ENCODE measurements around the gene CUL9. TPM values are rescaled to one million over a fixed set of nuclear protein-coding genes. Genes with fewer than 3 reads are reported as not detected.

The CUL9 gene
- total and polyA plus RNA-seq, 4 donors = 19.7 to 45.6 (median 35.5) TPM

- H3K36me3 ChIP-seq (ENCODE audit: control insufficient read depth in 4 of 4, insufficient read depth in 4 of 4, low read length in 4 of 4) = peaks cover 10 to 29% (median 19%) of the 10 kb centered on the region in 4 donors
- ATAC-seq (ENCODE audit: insufficient read depth, low FRiP score) (no peak), DNase-seq (no peak)
- H3K27me3 ChIP-seq (ENCODE audit: control insufficient read depth in 3 of 3, insufficient read depth in 3 of 3, low read length in 2 of 3) = no peaks in the 10 kb centered on the region
- H3K9me3 ChIP-seq (ENCODE audit: control insufficient read depth in 4 of 4, insufficient read depth in 3 of 4, low read length in 3 of 4) = no peaks in the 10 kb centered on the region
- 75 to 90% methylated on average over 5 of the region's 5 CpGs for WGBS, 2 donors
- TF ChIP-seq CTCF (IDR thresholded peaks at IDR 0.05; ENCODE audit: control extremely low read depth, extremely low read depth) = no peak
- no peak overlapping the region for H3K9ac ChIP-seq (ENCODE audit: insufficient read depth in 1 of 2, low read length in 2 of 2)
- no peak overlapping the region for H3K27ac ChIP-seq (ENCODE audit: low read depth in 1 of 2, low read length in 1 of 2)
- no peak overlapping the region for H3K4me3 ChIP-seq
- peaks cover 0 to 14% (median 4%) of the 10 kb centered on the region in 5 donors for H3K4me1 ChIP-seq (ENCODE audit: control insufficient read depth in 5 of 5, insufficient read depth in 5 of 5, low read length in 5 of 5)
Measured at GRCh38 chr6:43185391-43185985, 3.5 kb downstream of the CUL9 start.

DNA sequence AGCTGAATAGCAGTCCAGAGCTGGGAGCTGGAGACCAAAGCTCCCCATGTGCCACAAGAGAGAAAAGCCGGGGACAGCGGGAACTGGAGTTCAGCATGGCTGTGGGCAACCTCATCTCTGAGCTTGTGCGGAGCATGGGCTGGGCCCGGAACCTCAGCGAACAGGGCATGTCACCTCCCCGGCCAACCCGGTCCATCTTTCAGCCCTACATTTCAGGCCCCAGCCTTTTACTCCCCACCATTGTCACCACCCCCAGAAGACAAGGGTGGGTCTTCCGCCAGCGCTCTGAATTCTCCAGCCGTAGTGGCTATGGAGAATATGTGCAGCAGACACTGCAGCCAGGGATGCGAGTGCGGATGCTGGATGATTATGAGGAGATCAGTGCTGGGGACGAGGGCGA lies 4.0 kb downstream of the CUL9 start:
- peaks cover 12 to 29% (median 20%) of the 10 kb centered on the region in 4 donors for H3K36me3 ChIP-seq (ENCODE audit: control insufficient read depth in 4 of 4, insufficient read depth in 4 of 4, low read length in 4 of 4)
- H3K4me1 ChIP-seq (ENCODE audit: control insufficient read depth in 5 of 5, insufficient read depth in 5 of 5, low read length in 5 of 5) = peaks cover 0 to 14% (median 4%) of the 10 kb centered on the region in 5 donors
- no peak overlapping the region for H3K4me3 ChIP-seq
- H3K27me3 ChIP-seq (ENCODE audit: control insufficient read depth in 3 of 3, insufficient read depth in 3 of 3, low read length in 2 of 3) = no peaks in the 10 kb centered on the region
- H3K9ac ChIP-seq (ENCODE audit: insufficient read depth in 1 of 2, low read length in 2 of 2) = no peak overlapping the region
- H3K9me3 ChIP-seq (ENCODE audit: control insufficient read depth in 4 of 4, insufficient read depth in 3 of 4, low read length in 3 of 4) = no peaks in the 10 kb centered on the region
- ATAC-seq (ENCODE audit: insufficient read depth, low FRiP score) (no peak), DNase-seq (no peak)
- no peak overlapping the region for H3K27ac ChIP-seq (ENCODE audit: low read depth in 1 of 2, low read length in 1 of 2)
- WGBS, 2 donors = 97 to 98% methylated on average over 14 of the region's 14 CpGs
- no peak for TF ChIP-seq CTCF (IDR thresholded peaks at IDR 0.05; ENCODE audit: control extremely low read depth, extremely low read depth)

GRCh38 chr6:43186706-43187105 lies 4.7 kb downstream of the CUL9 start:
- Histone ChIP-seq H3K4me1 (ENCODE audit: control insufficient read depth in 5 of 5, insufficient read depth in 5 of 5, low read length in 5 of 5) (peaks cover 0 to 11% (median 2%) of the 10 kb centered on the region in 5 donors), H3K9me3 (ENCODE audit: control insufficient read depth in 4 of 4, insufficient read depth in 3 of 4, low read length in 3 of 4) (no peaks in the 10 kb centered on the region), H3K4me3 (no peak overlapping the region), H3K27ac (ENCODE audit: low read depth in 1 of 2, low read length in 1 of 2) (no peak overlapping the region), H3K27me3 (ENCODE audit: control insufficient read depth in 3 of 3, insufficient read depth in 3 of 3, low read length in 2 of 3) (no peaks in the 10 kb centered on the region), H3K36me3 (ENCODE audit: control insufficient read depth in 4 of 4, insufficient read depth in 4 of 4, low read length in 4 of 4) (peaks cover 12 to 29% (median 20%) of the 10 kb centered on the region in 4 donors), H3K9ac (ENCODE audit: insufficient read depth in 1 of 2, low read length in 2 of 2) (no peak overlapping the region)
- ATAC-seq (ENCODE audit: insufficient read depth, low FRiP score) (no peak), DNase-seq (no peak)
- 98 to 99% methylated on average over 4 of the region's 4 CpGs for WGBS, 2 donors
- no peak for TF ChIP-seq CTCF (IDR thresholded peaks at IDR 0.05; ENCODE audit: control extremely low read depth, extremely low read depth)

DNA sequence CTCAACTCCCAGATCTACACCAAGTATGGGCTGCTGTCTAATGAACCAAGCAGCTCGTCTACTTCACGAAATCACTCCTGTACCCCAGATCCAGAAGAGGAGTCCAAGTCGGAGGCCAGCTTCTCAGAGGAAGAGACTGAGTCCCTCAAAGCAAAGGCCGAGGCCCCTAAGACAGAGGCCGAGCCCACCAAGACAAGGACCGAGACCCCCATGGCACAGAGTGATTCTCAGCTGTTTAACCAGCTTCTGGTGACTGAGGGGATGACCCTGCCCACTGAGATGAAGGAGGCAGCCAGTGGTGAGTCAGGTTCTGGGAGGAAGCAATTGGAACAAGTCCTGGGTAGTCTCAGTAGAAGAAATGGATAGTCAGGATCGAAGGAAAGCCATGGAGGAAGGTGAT lies 5.8 kb downstream of the CUL9 start:
- WGBS, 2 donors = 97% methylated on average over 7 of the region's 7 CpGs
- peaks cover 12 to 31% (median 22%) of the 10 kb centered on the region in 4 donors for H3K36me3 ChIP-seq (ENCODE audit: control insufficient read depth in 4 of 4, insufficient read depth in 4 of 4, low read length in 4 of 4)
- no peak overlapping the region for H3K9ac ChIP-seq (ENCODE audit: insufficient read depth in 1 of 2, low read length in 2 of 2)
- H3K4me1 ChIP-seq (ENCODE audit: control insufficient read depth in 5 of 5, insufficient read depth in 5 of 5, low read length in 5 of 5) = peaks cover 0 to 5% (median 0%) of the 10 kb centered on the region in 5 donors
- ATAC-seq (ENCODE audit: insufficient read depth, low FRiP score) = no peak
- no peak for DNase-seq
- no peaks in the 10 kb centered on the region for H3K27me3 ChIP-seq (ENCODE audit: control insufficient read depth in 3 of 3, insufficient read depth in 3 of 3, low read length in 2 of 3)
- H3K4me3 ChIP-seq = no peak overlapping the region
- no peak for TF ChIP-seq CTCF (IDR thresholded peaks at IDR 0.05; ENCODE audit: control extremely low read depth, extremely low read depth)
- H3K27ac ChIP-seq (ENCODE audit: low read depth in 1 of 2, low read length in 1 of 2) = no peak overlapping the region
- H3K9me3 ChIP-seq (ENCODE audit: control insufficient read depth in 4 of 4, insufficient read depth in 3 of 4, low read length in 3 of 4) = no peaks in the 10 kb centered on the region

All from lung (tissue), 12 donors.